Activated CD8-positive, alpha-beta memory T cell treated with anti-CD3 and anti-CD28 coated beads, Interleukin-2, amount 50 U/mL, for 1 hour (primary cell): ENCODE results near the gene CNTN5.

Source experiments
- DNase-seq: peaks from one replicate; pipeline ENCODE4 v3.0.0-alpha.2; 2020; ENCODE audit errors: extremely low read depth

CNTN5 gene

GRCh38 chr11:99614352-99614751 is 593.6 kb downstream of the CNTN5 start:
- DNase-seq: no peak

- DNase-seq: no peak
Observed at GRCh38 chr11:99630629-99631028, 609.9 kb downstream of the CNTN5 start.

GRCh38 chr11:99631618-99632017 is 610.9 kb downstream of the CNTN5 start:
- DNase-seq: no peak

DNA sequence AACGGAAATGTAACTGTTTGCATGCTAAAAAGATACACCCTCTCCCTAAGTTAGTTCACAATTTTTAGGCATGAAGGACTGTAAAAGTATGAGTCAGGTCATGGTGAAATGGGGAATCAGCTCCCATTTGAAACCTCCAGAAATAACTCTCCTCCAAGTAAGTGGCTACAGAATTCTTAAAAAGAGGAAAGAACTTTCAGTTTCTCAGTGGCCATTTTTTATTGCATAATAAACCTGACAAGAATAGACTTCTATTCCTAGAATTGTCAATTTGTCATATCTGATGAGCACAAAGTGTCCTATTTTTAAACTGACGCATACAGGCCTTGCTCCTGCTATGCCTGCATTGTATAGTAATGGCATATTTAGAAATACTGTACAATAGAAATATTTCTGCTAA is 612.2 kb downstream of the CNTN5 start:
- DNase-seq: no peak

GRCh38 chr11:99634581-99634980 is 613.8 kb downstream of the CNTN5 start:
- no peak for DNase-seq

GRCh38 chr11:99638073-99638553 is 617.4 kb downstream of the CNTN5 start:
- DNase-seq: no peak

DNA sequence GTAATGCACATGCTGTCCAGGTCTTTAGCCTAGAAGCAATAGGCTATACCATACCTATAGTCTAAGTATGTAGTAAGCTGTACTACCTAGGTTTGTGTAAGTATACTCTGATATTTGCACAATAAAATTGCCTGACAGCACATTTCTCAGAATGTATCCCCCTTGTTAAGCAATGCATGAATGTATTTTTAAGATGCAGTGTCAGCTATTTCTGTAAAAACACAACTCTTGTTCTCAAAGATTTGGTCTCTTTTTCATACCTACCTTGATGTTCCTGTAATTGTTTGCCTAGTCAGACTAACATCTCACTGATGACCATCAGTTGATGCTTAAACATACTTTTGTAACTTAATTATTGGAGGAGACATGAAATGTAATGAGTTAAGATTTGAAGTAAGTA is 619.9 kb downstream of the CNTN5 start:
- no peak for DNase-seq

GRCh38 chr11:99645934-99646333 is 625.2 kb downstream of the CNTN5 start:
- DNase-seq: no peak

GRCh38 chr11:99670067-99670676 is 649.4 kb downstream of the CNTN5 start:
- no peak for DNase-seq

- no peak for DNase-seq
Observed at GRCh38 chr11:99671808-99672409, 651.2 kb downstream of the CNTN5 start.

DNA sequence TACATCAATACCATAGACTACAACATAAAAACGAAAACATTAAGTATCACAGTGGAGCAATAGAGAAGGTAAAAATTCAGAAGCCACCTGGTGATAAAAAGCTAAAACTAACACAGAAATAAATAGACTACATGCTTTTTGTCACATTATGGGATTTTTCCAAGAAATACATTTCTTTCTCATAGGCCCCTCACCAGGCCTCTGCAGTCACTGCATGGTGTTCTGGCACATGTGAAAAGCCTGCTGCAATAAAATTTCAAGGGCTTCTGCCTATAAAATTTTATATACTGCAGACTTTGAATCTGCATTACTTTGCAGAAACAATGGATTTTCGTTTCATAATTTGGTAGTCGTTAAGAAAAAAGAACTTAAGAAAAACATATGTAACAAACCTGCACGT is 655.5 kb downstream of the CNTN5 start:
- DNase-seq: no peak

DNA sequence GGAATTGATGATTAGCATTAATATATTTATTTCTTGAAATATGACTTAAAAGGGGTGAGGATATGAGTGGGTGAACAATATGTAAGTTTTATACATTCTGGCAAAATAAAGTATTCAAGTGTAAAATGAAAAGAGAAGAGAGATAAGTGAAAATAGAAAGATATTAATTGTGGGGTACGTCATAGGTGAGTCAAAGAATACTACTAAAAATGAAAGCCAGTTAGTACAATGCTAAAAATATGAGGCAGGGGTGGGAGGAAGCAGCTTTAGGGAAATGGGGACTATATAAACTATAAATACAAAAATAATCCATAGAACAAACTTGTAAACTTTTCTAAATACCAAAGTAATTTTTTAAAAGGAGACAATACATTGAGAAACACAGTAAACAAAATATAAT is 661.4 kb downstream of the CNTN5 start:
- DNase-seq: no peak

DNA sequence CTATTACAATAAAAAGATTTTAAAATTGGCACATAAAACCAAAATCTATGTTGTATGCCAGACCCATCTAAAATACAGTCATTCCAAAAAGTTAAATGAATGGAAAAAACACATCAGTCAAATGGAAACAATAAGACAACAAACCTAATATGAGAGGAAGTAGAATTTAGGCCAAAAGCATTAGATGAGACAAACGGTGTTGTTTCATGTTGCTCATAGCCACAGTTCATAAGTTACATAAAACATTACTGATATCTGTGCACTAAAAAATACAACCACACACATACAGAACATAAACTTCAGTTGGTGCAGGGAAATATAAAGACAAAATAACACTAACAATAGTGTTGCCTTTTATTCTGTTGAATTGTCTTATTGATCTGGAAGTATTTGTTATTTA is 661.9 kb downstream of the CNTN5 start:
- no peak for DNase-seq

- DNase-seq: no peak
Observed at GRCh38 chr11:99683933-99684332, 663.2 kb downstream of the CNTN5 start.

DNA sequence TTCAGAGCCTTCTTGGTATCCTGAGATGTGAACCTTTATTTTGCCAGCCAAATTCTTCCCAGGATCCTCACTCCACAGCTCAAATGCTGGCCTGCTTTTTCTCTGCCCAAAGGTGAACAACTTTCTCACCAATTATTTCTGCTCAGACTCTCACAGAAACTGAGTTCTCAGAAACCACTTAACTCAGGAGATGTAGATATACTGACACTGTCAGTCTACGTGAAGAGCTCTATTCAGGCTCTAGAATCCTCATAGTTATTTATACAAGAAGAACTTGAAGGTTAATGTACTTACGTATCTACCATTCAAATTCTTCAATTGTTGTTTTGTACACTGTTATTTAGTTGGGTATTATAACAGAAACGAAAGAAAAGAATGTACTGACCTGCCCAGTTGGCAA is 666.1 kb downstream of the CNTN5 start:
- DNase-seq: no peak

- DNase-seq: no peak
Observed at GRCh38 chr11:99687320-99687719, 666.6 kb downstream of the CNTN5 start.

- DNase-seq: no peak
Observed at GRCh38 chr11:99693941-99694492, 673.3 kb downstream of the CNTN5 start.

GRCh38 chr11:99695106-99695505 is 674.4 kb downstream of the CNTN5 start:
- DNase-seq: no peak

DNA sequence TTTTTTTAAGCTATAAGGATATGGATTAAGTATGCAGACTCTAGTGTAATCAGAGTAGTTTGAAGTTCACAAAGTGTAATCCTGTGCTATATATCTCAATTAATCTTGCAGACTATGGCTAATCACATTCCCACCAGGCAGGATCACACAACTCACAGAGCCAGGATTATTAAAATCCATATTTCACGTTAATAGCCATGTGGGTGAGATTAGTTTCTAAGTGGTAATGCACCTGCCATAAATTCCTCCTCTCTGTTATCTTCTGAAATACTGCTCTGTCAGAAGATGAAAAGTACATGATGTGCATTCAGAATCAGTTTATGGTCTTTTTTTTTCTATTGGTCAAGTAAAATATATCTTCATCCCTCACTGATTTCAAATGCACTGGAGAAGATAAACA is 686.1 kb downstream of the CNTN5 start:
- DNase-seq: no peak

- no peak for DNase-seq
Observed at GRCh38 chr11:99708928-99709672, 688.4 kb downstream of the CNTN5 start.

DNA sequence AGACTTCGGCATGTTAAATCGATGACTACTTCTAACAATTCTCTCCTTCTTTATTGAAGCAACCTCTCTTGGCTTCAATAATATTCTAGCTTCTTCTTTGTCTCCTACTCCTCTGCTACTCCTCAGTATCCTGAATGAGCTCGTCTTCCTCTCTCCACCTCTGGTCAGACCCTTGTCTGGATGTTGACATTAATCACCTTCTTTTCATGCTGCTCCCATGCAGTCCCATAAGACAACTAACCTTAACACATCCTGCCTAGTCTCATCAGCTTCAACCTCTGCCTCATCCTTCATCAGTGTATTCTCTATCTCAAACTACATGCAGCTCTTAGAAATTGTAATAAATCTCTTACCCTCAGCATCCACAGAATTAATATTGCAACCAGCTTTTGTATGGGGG is 695.6 kb downstream of the CNTN5 start:
- no peak for DNase-seq

DNA sequence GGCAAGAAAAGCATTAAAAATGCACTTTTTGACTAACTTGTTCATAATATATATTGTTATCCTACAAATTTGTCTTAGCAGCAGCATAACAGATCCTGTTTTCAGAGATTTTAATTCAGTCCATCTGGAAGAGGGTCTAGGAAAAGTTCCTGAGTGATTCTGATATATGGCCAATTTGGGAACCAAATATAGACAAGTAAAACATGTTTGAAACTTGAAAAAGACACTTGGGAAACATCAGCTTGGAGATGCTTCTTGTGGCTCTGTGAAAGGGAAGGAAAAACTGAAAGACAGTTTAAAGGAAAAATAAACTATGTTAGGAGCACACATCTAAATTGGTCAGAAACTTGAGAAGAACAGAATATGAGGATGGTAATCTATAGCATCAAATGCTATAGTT is 697.5 kb downstream of the CNTN5 start:
- DNase-seq: no peak
